Stimulated activated CD8-positive, alpha-beta memory T cell treated with anti-CD3 and anti-CD28 coated beads, Interleukin-4, amount 100 ng/mL, for 48 hours (primary cell): ENCODE measurements around the gene ALG9.
"Not testable (repeated sequence)": the region's sequence is repeated elsewhere in the genome, so short reads cannot be mapped to it uniquely, and the experiment has no call there.

ENCODE experiments used
- DNase-seq: peaks from one replicate; pipeline ENCODE4 v3.0.0-alpha.2; 2020

The ALG9 gene

GRCh38 chr11:111870886-111871692, at the start of gene ALG9:
ALG9 (minus strand) TSS chr11:111871581; CDS start chr11:111871482, 99 bp downstream.
- DNase-seq: peak; percentile 94

- no peak for DNase-seq
Observed at GRCh38 chr11:111920908-111921307, 49.5 kb upstream of the ALG9 start.

- DNase-seq: no peak
Observed at GRCh38 chr11:111918390-111919256, 47.2 kb upstream of the ALG9 start, which contains the start of gene C11orf52. C11orf52 (plus strand) TSS chr11:111918913; CDS start chr11:111918973, 60 bp downstream.

GRCh38 chr11:111917788-111918187, 46.4 kb upstream of the ALG9 start:
- DNase-seq: no peak

- DNase-seq: no peak
Observed at GRCh38 chr11:111917312-111917711, 45.9 kb upstream of the ALG9 start.

- DNase-seq: no peak
Observed at GRCh38 chr11:111916768-111917167, 45.4 kb upstream of the ALG9 start.

- DNase-seq: no peak
Observed at GRCh38 chr11:111913997-111914396, 42.6 kb upstream of the ALG9 start.

- no peak for DNase-seq
Observed at GRCh38 chr11:111913031-111913861, 41.9 kb upstream of the ALG9 start.

- no peak for DNase-seq
Observed at GRCh38 chr11:111912535-111912934, 41.2 kb upstream of the ALG9 start, which contains the start of gene HSPB2. HSPB2 (plus strand) TSS chr11:111912734; CDS start chr11:111912830, 96 bp downstream.

GRCh38 chr11:111911563-111912401, 40.4 kb upstream of the ALG9 start, which contains the start of gene CRYAB:
CRYAB (minus strand) TSS chr11:111911770; CDS start chr11:111911724, 46 bp downstream.
- DNase-seq: no peak

GRCh38 chr11:111910676-111911562, 39.5 kb upstream of the ALG9 start:
- no peak for DNase-seq

GRCh38 chr11:111909378-111909777, 38.0 kb upstream of the ALG9 start:
- no peak for DNase-seq

- DNase-seq: no peak
Observed at GRCh38 chr11:111908639-111909305, 37.4 kb upstream of the ALG9 start.

- no peak for DNase-seq
Observed at GRCh38 chr11:111906680-111907079, 35.3 kb upstream of the ALG9 start.

GRCh38 chr11:111905411-111905810, 34.0 kb upstream of the ALG9 start:
- no peak for DNase-seq

- no peak for DNase-seq
Observed at GRCh38 chr11:111886844-111887243, 15.5 kb upstream of the ALG9 start.

GRCh38 chr11:111886032-111886431, 14.7 kb upstream of the ALG9 start:
- no peak for DNase-seq

GRCh38 chr11:111885053-111885452, 13.7 kb upstream of the ALG9 start:
- not testable (repeated sequence) for DNase-seq

GRCh38 chr11:111882202-111882601, 10.8 kb upstream of the ALG9 start:
- no peak for DNase-seq

- no peak for DNase-seq
Observed at GRCh38 chr11:111879637-111879960, 8.2 kb upstream of the ALG9 start.
